HG02678 (cell line): ENCODE data around the gene CWF19L1.

ENCODE experiments used
- ATAC-seq: cut with Tn5 transposase; IDR thresholded peaks from one replicate; pipeline ENCODE4 v1.9.1; 2021; ENCODE audit warnings: mild to moderate bottlenecking, moderate library complexity; ENCODE audit not compliant: unreplicated experiment

The CWF19L1 gene

DNA sequence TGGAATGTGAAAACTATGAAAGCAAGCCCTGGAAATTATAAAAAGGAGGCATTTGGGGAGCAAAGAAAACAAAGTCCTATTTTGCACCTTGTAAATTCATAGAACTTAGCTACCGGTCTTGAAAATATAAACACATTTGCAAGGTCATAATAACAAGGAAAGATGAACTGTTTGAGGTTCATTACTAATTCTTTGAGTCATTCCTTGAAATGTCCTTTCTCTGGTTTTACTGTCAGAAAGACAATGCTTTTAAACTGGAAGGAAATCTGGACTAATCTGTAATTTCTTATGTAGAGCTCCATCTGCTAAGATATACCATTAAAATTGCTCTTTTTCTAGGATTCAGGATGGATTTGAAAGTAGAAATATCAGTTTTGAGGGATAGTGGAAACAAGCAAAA is 83.0 kb downstream of the CWF19L1 start:
- no peak for ATAC-seq

GRCh38 chr10:100183481-100183880 is 84.0 kb downstream of the CWF19L1 start:
- no peak for ATAC-seq

- no peak for ATAC-seq
Observed at GRCh38 chr10:100182908-100183307, 84.5 kb downstream of the CWF19L1 start.
